HG02623 (cell line): ENCODE results near the gene RNF4.
A peak's percentile ranks its signal among the peaks of the same experiment; 100 is the strongest.
"Not testable (repeated sequence)": the region's sequence is repeated elsewhere in the genome, so short reads cannot be mapped to it uniquely, and the experiment has no call there.

Experiments used
- ATAC-seq: cut with Tn5 transposase; IDR thresholded peaks from one replicate; pipeline ENCODE4 v1.9.1; 2021; ENCODE audit warnings: moderate library complexity; ENCODE audit not compliant: unreplicated experiment

RNF4 gene

DNA sequence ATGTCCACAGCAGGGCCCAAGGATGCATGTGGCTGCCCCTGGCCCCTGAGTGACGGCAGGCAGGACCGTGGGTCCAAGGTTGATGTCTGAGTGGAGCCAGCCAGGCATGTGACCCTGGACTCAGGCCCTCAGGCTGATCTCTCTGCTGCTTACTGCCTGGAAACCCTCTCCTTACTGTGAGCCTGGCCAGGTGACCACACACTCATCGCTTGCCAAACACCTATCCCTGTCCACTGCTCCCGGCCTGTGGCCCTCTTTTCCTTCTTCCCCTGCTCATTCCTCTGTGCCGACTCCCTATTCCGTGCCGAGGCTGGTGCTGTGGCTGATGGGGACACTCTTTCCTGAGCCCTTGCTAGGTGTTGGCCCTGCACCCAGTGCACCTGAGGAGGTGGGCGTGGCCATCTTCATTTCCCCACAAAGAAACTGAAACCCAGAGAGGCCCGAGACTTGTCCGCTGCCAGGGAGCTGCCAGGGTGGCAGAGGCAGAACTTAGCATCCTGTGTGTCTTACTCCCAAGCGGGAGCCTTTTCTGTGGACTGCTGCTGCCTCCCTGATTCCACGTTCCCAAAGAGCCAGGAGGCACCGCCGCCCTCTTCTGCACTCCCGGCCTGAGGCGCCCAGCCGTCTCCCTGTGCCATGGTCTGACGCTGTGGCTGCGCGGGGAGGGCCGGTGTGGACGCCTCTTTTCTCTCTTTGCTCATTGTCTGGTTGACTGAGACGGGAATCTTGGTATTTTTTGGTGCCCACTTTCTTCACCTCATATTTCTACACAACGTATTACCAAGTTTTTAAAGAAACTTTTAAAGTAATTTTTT is 11.2 kb upstream of the RNF4 start:
- ATAC-seq, result no peak

DNA sequence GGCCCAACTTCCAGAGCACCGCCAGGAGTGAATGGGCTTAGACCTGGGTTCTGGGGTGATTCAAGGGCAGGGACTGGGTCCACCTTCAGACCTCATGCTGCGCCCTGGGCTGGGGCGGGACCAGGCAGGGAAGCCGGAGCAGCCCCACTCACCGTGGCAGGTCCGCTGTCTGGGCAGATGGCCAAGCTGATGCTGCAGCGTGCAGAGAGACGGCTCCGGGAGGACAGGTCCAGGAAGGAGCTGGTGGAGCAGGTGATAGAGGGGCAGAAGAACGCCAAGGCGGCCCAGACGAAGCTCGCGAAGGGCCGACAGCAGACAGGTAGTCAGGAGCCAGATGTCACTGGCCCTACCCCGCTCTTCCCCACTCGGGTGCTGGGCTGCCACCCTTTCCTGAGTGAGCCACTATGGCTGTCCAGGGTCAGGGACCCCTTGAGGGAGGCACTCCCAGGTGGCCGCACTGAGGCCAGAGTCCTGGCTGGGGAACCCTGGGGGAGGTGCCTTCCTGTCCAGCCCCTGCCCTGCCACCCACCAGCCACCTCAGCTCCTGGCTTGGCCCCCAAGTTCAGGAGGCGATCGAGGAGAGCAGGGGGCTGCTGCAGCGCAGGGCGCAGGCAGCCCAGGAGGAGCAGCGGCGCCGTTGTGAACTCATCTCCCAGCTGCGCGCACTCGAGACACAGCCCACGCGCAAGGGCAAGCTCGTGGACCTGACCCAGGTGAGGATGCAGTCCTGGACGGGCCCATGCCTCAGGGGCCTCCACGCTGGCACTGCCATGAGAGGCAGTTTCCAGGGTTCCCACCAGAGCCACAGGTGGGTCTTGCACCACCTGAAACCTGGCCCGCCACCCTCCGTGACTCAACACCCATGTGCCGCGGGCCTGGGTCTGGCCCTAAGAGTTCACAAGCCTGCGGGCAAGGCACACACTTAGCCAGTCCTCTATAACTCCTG is 10.1 kb upstream of the RNF4 start:
- no peak for ATAC-seq

DNA sequence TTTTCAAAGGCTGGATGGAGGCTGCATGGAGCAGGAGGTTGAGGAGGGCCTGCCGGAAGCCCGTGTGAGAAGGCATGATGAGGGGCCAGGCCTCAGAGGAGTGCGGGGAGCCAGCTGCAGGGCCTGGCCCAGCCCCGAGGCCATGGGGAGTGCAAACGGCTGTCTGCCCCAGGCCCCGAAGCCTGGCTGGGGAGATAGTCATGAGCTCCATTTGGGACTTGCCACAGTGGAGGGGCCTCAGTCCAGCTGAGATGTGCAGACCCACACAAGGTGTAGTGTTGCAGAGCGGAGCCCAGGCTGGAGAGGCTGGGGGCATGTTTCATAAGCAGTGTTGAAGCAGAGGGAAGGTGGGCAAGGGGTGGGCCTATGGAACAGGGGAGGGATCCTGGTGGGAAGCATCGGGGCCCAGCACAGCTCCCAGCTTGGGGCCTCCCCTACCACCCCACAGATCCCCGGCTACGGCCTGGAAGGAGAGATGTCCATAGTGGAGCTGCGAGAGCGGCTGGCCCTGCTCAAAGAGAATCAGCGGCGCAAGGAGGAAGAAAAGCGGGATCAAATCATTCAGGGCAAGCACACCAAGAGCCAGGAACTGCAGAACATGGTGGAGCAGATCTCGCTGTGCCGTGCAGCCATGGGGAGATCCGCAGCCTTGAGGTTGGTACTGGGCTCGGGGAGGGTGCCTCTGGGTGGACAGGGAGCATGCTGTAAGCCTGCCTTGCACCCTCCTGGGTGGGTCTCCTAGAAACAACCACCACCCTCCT is 9.1 kb upstream of the RNF4 start:
- ATAC-seq, result no peak

DNA sequence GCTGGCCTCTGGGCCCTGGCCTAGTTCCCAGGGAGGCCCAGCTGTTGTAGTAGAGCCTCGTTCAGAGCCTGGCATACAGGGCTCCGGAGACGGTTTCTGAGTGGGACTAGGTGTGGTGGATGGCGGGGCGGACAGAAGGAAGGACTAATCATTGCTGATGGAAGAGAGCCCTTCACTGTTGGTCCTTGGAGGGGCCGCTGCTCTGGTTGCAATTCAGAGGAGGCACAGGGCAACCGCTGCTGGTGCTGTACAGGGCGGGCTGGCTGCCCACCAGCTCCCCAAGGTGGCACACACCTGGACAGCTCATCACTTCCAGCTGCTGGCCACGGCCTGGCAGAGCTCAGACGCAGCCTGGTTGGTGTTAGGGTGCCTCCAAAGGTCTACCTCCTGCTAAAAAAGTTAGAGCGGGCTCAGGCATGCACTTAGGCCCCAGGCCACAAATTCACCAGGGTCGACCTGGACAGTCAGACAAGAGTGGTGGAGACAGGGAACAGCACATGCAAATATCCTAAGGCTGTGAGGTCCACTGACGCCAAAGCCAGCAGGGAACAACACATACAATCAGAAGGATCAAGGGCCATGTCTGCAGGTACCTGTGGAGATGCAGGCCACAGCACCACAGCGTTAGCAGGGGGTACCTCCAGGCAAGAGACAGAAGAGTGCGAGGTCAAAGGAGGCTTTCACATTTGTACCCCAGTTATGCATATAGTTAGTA is 7.5 kb upstream of the RNF4 start:
- ATAC-seq, result no peak

DNA sequence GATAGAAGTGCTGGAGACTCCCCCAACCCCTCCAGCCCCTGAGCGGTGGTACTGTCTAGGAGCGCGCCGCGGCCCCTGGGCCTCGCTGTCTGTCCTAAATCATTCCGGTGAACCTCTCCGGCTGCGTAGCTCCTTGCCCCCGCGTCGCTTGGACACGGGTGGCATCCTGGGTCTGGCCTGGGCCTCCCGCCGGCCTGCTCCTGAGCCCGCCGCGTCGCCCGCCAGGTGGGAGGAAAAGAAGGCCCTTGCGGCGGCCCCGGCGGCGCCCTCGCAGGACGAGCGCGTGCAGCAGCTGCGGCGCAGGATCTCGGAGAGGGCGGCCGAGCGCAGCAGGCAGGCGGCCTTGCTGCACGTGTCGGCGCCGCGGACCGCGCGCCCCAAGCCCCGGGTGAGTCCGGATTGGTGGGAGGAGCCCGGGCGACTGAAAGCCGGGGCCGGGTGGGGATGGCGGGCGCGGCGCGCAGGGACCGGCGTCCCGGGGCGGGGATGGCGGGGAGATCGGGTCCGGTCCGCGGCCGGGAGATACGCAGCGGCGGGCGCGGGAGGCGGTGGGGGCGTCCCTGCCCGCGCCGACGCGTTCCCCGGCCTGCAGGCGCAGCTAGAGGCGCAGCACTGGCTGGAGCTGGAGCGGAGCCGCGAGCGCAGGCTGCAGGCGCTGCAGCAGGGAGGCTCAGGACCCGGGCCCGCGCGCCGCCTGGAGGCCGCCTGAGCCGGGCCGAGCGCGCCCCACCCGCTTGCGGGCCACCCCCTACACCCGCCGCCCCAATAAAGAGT is 6.5 kb upstream of the RNF4 start:
- ATAC-seq, result peak; percentile 72

DNA sequence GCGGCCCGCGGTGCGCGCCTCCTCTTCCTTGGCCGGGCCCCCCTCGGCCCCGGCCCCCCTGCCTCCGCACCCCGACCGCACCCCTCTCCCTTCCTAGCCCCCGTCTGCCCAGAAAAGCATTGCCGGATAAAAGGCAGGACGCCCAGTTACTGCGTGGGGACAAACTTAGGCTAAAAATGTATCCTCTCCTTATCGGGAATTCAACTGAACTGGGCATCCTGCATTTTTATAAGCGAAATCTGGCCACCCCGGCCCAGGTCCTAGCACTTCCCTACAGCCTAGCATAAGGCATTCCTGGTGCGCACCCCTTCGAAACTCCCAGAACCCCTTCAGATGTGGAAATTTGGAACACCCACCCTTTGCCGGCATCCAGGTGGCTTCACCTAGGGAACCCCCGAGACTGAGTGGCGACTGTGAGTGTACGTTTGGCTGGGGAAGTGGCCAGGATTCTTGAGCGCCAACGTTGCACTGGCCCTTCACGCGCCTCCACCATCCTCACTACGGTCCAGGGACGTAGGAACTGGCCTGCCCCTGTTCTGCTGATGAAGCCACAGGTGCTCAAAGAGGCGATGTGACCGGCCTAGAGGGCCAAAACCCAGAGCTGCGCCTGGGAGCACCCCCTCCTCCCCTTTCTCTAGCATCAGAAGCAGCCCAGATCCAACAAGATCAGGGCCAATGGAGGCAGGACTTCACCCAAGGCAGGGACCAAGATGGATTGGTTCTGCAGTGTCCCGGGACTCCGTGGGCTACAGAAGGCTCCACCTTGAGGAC is 5.7 kb upstream of the RNF4 start:
- no peak for ATAC-seq

DNA sequence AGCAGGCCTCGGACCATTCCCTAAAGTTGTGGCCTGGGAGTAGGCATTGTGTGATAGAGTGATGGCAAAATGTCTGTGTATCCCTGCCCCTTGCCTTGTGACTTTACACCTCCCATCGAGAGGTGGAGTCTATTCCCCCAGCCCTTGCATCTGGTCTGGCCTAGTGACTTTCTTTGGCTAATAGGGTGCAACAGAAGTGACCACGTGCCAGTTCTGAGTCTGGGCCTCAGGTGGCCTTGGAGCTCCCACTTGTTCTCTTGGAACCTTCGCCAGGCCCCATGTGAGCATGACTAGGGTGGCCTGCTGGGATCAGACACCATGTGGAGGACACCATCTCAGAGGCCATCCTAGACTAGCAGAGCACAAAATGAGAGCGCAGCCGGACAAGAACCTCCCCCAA is 3.9 kb upstream of the RNF4 start:
- no peak for ATAC-seq

DNA sequence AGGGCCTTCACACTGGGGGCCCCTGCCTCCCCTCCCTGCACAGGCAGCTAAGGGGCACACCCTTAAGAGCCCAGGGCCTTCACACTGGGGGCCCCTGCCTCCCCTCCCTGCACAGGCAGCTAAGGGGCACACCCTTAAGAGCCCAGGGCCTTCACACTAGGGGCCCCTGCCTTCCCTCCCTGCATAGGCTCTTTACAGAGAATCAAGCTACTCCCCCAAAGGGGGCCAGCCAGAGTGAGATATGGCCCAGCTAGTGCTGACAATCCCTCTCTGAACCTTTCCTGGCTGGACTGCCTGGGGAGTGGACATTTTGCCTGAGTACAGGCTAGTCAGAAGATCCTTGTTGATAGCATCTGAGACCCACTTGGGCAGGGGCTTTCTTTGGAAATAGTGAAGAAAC is 3.4 kb upstream of the RNF4 start:
- ATAC-seq, result not testable (repeated sequence)

DNA sequence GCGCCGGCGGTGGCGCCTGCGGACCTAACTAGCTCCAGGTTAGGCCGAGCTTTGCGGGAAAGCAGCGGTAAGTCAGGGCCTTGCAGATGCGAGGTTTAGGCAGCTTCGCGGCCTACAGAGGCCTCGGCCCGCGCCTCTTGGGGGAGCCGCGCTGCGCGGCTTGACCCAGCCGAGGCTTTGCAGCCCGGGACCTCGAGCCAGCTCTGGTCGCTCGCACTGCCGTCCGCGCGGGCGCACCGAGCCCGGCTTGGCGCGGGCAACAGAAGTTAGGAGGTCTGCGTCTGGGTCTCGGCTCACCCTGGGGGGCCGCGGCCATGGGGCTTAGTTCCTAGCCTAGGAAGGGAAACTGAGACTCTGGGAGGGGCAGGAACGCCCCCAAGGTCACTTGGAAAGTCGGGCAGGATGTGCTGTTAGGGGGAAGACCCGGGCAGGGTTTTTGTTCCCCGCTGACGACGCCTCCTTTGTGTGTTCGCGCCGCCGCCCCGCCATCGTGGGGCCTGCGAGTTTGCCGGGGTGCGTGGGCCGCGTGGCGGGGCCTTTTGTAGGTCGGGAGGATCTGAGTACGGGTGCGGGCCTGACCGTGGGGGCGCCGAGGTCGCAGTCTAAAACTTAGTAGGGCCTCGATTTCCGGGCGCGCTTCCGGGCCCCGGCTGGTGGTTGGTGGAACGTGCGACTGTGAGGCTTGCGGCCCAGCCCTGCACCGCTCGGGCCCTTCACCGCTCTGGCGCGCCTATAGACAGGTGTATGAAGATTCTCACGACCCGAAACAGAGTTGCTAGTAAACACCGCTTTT is 482 bp downstream of the RNF4 start:
- ATAC-seq, result peak; percentile 40

DNA sequence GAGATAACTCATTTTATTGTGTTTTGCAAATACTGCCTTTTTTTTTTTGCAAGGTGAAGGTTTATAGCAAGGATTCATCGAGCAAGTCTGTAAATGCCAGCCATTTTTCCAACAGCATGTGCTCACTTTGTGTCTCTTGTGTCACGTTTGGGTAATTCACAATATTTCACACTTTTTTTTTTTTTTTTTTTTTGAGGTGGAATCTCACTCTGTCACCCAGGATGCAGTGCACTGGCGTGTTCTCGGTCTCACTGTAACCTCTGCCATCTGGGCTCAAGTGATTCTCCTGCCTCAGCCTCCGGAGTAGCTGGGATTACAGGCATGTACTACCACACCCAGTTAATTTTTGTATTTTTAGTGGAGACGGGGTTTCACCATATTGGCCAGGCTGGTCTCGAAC is 1.9 kb downstream of the RNF4 start:
- no peak for ATAC-seq

DNA sequence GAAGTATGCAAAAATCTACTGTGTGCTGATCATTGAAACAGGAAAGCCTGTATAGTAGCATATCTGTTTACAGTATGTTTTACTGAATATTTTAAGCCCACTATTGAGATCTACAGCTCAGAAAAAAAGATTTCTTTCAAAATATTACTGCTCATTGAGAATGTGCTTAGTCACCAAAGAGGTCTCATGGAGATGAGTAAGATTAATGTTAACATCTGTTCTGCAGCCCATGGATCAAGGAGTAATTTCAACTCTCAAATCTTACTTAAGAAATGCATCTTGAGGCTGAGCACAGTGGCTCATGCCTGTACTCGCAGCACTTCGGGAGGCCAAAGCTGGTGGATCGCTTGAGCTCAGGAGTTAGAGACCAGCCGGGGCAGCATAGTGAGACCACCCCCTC is 3.3 kb downstream of the RNF4 start:
- no peak for ATAC-seq

DNA sequence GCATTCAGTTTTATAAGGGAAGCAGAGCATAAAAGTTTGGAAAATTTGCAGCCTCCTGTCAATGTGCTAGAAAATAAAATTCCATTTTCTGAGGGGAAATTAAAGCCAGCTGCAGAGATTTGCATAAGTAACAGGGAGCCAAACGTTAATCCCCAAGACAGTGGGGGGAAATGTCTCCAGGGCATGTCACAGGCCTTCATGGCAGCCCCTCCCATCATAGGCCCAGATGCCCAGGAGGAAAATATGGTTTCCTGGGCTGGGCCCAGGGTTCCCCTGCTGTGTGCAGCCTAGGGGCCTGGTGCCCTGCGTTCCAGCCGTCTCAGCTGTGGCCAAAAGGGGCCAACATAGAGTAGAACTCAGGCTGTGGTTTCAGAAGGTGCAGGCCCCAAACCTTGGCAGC is 9.3 kb downstream of the RNF4 start:
- no peak for ATAC-seq

DNA sequence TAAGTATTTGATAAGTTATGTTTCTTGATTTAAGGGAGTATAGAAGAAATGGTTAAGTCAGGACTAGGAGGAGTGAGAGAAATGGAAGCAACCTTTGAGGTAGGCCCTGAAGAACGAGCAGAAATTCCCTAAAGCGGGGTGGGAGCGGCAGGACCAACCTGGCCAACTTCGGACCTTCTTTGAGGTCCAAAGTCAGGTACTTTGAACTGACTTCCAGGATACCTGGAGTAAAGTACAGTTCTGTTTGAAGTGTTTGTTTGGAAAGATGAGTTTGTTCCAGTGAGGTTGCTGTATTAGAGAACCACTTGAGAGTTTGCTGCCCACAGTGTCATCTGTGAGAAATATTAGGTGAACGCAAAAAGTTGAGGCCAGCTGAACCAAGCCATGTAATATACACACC is 11.7 kb downstream of the RNF4 start:
- ATAC-seq, result no peak

DNA sequence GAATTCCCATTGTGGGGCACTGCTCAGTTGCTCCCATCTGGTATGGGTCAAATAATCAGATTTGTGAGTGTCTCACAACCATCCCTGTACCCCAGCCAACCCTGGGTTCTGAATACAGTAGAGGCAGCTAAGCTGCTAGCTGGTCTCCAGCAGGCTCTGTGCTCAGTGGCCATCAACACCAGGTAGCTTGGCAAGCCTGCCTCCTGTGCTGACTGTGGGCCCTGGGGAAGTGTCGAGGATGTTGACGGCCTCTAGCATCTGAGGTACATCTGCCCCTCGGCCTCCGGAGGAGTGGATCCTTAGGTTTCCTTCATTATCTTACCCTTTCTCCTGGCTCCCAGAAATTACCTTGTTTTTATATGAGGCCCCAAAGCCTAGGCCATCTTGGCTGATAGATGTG is 13.3 kb downstream of the RNF4 start:
- ATAC-seq, result no peak

DNA sequence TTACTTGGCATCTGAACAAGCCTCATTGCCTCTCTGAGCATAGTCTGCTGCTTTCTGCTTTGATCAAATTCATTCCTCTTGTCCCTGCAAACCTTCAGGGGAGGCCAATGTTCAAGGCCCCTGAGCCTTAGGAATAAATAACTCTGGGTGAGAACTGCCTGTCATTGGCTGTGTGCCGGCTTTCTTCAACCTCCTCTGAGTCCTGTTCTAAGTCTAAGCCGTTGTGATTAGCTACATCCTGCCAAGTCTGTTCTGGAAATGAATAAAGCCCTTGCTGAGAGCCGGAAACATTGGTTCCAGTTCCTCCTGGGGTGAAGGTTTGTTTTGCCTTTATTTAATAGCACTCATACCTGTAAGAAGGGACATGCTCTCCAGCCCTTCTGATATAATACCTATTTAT is 13.8 kb downstream of the RNF4 start:
- no peak for ATAC-seq

DNA sequence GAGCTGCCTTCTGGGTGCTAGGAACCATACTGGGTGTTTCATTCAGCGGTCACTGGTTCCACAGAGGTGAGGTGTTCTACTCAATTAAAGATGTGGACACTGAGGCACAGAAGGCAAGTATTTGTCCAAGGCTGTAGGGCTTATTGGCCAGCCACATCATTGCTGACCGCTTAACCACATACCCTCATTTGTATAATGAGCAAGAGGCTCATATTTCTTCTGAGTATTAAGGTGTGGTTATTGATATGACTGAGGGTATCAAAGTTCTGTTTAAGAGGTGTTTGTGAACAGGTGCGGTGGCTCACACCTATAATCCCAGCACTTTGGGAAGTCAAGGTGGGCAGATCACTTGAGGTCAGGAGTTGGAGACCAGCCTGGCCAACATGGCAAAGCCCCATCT is 14.3 kb downstream of the RNF4 start:
- no peak for ATAC-seq

DNA sequence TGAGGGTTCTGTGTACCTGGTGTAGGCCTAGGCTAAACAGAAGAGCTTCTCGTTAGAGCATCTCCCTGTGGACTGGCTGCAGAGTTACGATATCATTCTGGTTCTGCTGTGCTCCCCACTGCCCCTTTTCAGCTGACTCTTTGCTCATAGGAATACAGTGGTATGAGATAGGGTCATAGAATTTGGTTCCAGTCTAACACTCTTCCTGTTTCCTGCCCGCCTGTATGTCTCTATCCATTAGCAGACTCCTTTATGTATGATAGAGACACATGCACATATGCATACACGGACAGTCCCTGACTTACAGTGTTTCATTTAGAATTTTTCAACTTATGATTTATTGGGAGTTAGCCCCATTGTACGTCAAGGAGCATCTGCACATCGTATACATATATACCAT is 15.3 kb downstream of the RNF4 start:
- no peak for ATAC-seq

DNA sequence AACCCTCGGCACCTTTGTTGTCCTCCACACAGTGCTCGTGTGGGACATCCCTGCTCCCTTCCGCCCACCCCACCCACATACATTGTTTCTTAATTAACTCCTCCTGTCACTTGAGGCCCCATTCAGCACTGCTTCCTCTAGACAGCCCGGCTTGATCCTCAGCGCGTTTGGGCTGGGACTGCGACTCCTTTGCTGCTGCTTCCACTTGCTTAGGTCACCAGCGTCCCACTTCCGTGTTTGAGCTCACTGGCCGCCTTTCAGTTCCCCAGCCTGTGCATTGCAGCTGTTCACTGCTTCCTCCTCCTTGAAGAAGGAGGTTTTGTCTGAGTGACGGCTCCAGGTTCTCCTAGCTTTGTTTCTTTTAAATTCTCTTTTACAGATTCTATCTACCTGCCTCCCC is 16.1 kb downstream of the RNF4 start:
- ATAC-seq, result peak; percentile 69
